ENCODE measurements around the gene OSGEP.

GRCh38 chr14:20403521-20403920 lies 51.1 kb downstream of the OSGEP start:
- no peak for TF ChIP-seq POLR2AphosphoS5 (IDR thresholded peaks at IDR 0.05; ENCODE audit: low read depth, low read length)
- TF ChIP-seq, protein P1, sequence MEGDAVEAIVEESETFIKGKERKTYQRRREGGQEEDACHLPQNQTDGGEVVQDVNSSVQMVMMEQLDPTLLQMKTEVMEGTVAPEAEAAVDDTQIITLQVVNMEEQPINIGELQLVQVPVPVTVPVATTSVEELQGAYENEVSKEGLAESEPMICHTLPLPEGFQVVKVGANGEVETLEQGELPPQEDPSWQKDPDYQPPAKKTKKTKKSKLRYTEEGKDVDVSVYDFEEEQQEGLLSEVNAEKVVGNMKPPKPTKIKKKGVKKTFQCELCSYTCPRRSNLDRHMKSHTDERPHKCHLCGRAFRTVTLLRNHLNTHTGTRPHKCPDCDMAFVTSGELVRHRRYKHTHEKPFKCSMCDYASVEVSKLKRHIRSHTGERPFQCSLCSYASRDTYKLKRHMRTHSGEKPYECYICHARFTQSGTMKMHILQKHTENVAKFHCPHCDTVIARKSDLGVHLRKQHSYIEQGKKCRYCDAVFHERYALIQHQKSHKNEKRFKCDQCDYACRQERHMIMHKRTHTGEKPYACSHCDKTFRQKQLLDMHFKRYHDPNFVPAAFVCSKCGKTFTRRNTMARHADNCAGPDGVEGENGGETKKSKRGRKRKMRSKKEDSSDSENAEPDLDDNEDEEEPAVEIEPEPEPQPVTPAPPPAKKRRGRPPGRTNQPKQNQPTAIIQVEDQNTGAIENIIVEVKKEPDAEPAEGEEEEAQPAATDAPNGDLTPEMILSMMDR (IDR thresholded peaks at IDR 0.05) = no peak
- TF ChIP-seq, protein P2, sequence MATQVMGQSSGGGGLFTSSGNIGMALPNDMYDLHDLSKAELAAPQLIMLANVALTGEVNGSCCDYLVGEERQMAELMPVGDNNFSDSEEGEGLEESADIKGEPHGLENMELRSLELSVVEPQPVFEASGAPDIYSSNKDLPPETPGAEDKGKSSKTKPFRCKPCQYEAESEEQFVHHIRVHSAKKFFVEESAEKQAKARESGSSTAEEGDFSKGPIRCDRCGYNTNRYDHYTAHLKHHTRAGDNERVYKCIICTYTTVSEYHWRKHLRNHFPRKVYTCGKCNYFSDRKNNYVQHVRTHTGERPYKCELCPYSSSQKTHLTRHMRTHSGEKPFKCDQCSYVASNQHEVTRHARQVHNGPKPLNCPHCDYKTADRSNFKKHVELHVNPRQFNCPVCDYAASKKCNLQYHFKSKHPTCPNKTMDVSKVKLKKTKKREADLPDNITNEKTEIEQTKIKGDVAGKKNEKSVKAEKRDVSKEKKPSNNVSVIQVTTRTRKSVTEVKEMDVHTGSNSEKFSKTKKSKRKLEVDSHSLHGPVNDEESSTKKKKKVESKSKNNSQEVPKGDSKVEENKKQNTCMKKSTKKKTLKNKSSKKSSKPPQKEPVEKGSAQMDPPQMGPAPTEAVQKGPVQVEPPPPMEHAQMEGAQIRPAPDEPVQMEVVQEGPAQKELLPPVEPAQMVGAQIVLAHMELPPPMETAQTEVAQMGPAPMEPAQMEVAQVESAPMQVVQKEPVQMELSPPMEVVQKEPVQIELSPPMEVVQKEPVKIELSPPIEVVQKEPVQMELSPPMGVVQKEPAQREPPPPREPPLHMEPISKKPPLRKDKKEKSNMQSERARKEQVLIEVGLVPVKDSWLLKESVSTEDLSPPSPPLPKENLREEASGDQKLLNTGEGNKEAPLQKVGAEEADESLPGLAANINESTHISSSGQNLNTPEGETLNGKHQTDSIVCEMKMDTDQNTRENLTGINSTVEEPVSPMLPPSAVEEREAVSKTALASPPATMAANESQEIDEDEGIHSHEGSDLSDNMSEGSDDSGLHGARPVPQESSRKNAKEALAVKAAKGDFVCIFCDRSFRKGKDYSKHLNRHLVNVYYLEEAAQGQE (IDR thresholded peaks at IDR 0.05; ENCODE audit: insufficient read depth in 1 of 2, low read depth in 2 of 2, low read length in 1 of 2) = no peak

All from Panc1 (cell line).